ENCODE data around the gene STIP1. TPM values are rescaled to one million over a fixed set of nuclear protein-coding genes. Genes with fewer than 3 reads are reported as not detected.

The STIP1 gene
- total RNA-seq, 1 donor from 2014 or later = 108 TPM

DNA sequence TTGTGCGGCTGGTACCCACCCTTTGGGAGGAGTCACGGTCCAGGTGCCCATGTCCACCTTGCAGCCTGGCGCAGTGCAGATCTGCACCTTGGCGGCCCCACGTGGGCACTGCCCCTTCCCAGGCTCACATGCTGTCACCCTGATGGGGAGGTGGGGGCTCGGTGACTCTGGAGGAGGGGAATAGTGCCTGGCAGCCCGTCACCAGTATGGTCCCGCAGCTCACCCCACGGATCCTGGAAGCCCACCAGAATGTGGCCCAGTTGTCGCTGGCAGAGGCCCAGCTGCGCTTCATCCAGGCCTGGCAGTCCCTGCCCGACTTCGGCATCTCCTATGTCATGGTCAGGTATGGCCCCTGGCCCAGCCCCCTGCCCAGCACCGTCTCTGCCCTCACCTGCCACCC, 34.8 kb downstream of the STIP1 start:
- Mint-ChIP-seq H3K4me1 (ENCODE audit: low read depth) (peaks cover 15% of the 10 kb centered on the region), H3K27ac (ENCODE audit: unreplicated experiment) (no peak overlapping the region), H3K36me3 (ENCODE audit: low read depth) (no peaks in the 10 kb centered on the region), H3K9me3 (ENCODE audit: low read depth) (no peaks in the 10 kb centered on the region), H3K27me3 (ENCODE audit: low read depth) (no peaks in the 10 kb centered on the region), H3K4me3 (ENCODE audit: unreplicated experiment) (no peak overlapping the region)
- DNase-seq (ENCODE audit: low spot score) = no peak
- TF ChIP-seq, protein P1, sequence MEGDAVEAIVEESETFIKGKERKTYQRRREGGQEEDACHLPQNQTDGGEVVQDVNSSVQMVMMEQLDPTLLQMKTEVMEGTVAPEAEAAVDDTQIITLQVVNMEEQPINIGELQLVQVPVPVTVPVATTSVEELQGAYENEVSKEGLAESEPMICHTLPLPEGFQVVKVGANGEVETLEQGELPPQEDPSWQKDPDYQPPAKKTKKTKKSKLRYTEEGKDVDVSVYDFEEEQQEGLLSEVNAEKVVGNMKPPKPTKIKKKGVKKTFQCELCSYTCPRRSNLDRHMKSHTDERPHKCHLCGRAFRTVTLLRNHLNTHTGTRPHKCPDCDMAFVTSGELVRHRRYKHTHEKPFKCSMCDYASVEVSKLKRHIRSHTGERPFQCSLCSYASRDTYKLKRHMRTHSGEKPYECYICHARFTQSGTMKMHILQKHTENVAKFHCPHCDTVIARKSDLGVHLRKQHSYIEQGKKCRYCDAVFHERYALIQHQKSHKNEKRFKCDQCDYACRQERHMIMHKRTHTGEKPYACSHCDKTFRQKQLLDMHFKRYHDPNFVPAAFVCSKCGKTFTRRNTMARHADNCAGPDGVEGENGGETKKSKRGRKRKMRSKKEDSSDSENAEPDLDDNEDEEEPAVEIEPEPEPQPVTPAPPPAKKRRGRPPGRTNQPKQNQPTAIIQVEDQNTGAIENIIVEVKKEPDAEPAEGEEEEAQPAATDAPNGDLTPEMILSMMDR (IDR thresholded peaks at IDR 0.05) = no peak

DNA sequence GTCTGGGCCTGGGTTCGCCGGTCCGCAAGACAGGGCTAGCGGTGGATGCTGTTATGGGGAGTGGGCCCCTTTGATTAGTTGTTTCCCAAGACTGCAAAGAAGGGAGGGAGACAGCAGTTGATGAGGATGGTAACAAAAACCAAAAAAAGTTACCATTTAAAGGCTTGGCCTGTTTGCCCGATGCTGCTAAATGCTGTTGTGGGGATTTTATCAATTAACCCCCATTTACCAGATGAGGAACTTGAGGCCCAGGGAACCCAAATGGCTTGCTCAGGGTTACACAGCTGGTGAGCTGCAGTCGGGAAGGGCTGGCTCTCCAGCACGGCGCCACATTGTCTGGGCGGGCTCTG, 36.7 kb downstream of the STIP1 start:
- no peak for DNase-seq (ENCODE audit: low spot score)
- H3K9me3 Mint-ChIP-seq (ENCODE audit: low read depth) = no peaks in the 10 kb centered on the region
- no peak overlapping the region for H3K4me3 Mint-ChIP-seq (ENCODE audit: unreplicated experiment)
- H3K36me3 Mint-ChIP-seq (ENCODE audit: low read depth) = no peaks in the 10 kb centered on the region
- TF ChIP-seq, protein P1 (IDR thresholded peaks at IDR 0.05) = no peak
- H3K4me1 Mint-ChIP-seq (ENCODE audit: low read depth) = peaks cover 27% of the 10 kb centered on the region
- no peaks in the 10 kb centered on the region for H3K27me3 Mint-ChIP-seq (ENCODE audit: low read depth)
- no peak overlapping the region for H3K27ac Mint-ChIP-seq (ENCODE audit: unreplicated experiment)

DNA sequence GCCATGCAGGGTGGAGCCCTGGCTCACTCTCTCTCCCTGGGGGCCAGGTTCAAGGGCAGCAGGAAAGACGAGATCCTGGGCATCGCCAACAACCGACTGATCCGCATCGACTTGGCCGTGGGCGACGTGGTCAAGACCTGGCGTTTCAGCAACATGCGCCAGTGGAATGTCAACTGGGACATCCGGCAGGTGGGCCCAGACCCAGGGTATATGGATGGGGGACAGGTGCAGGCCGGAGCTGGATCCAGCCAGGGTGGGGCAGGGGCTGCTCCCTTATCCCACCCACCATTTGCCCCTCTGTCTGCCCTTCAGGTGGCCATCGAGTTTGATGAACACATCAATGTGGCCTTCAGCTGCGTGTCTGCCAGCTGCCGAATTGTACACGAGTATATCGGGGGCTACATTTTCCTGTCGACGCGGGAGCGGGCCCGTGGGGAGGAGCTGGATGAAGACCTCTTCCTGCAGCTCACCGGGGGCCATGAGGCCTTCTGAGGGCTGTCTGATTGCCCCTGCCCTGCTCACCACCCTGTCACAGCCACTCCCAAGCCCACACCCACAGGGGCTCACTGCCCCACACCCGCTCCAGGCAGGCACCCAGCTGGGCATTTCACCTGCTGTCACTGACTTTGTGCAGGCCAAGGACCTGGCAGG, 37.2 kb downstream of the STIP1 start:
- Mint-ChIP-seq H3K4me3 (ENCODE audit: unreplicated experiment) (no peak overlapping the region), H3K36me3 (ENCODE audit: low read depth) (no peaks in the 10 kb centered on the region), H3K9me3 (ENCODE audit: low read depth) (no peaks in the 10 kb centered on the region), H3K27ac (ENCODE audit: unreplicated experiment) (no peak overlapping the region), H3K27me3 (ENCODE audit: low read depth) (no peaks in the 10 kb centered on the region), H3K4me1 (ENCODE audit: low read depth) (peaks cover 32% of the 10 kb centered on the region)
- TF ChIP-seq, protein P1 (IDR thresholded peaks at IDR 0.05) = no peak
- DNase-seq (ENCODE audit: low spot score) = peak; percentile 91

DNA sequence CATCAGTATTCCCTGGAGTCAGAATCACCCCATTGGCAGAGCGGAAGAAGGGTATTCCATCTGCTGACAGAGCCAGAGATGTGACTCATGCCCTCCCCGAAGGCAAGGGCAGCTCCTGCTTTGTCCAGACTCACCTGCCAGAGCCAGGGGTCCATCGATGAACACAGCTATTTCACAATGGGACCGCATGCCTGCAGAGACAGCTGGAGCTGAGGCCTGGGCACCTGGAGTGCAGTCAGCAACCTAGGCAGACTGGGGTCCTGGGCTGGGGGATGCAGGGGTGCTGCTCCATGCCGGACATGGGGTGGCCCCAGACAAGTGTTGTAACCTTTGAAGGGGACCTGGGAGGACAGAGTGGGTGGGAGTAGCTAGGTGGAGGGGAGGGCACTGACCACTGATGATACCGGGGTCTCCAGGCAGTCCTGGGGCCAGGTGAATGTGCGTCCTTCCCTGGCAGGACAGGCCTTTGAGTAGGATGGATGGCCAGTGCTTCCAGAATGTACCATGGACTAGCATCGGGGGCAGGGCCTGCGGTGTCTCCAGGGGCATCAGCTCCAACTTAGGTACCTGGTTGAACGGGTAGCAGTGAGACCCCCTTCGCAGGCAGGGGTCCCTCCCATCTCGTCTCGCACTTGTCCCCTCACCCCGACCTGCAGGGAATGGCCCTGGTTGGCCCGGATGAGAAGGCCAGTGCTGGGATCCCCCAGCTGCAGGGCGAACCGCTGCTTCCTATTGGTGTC, 38.4 kb downstream of the STIP1 start:
- DNase-seq (ENCODE audit: low spot score) = peak; percentile 94
- peaks cover 33% of the 10 kb centered on the region for H3K4me1 Mint-ChIP-seq (ENCODE audit: low read depth)
- TF ChIP-seq, protein P1 (IDR thresholded peaks at IDR 0.05) = no peak

DNA sequence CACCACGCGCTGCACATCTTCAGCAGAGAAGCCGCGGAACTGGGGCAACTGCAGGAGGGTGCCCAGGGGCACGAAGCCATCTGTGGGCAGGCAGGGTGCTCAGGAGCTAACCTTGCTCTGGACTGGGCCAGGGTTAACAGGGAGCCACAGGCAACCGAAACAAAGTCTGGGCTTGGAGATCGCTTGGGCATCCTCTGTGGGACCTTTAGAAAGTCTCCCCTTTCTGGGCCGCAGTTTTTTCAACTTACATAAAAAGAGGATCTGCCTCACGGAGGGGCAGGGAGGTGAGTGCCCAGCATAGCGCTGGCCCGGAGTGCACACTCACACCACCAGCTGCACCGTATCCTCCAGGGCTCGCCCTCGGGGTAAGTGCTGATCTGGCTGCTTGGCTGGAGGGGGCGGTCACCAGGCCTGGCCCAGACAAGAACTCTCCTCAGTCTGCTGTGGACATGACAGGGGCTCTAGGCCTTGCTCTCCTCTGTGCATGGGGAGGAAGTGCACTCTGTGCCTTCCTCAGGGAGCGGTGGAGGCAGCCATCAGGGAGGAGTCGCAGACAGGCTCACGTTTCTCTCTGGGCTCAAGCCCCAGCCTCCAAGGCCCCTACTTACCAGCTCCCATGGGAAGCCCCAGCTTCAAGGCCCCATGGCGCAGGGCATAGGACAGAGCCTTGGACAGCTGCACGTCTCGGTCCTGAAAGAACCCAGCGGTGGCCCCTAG, 39.1 kb downstream of the STIP1 start:
- Mint-ChIP-seq H3K9me3 (ENCODE audit: low read depth) (no peaks in the 10 kb centered on the region), H3K4me3 (ENCODE audit: unreplicated experiment) (peak overlapping the region; percentile 81), H3K36me3 (ENCODE audit: low read depth) (no peaks in the 10 kb centered on the region), H3K4me1 (ENCODE audit: low read depth) (peaks cover 39% of the 10 kb centered on the region), H3K27me3 (ENCODE audit: low read depth) (no peaks in the 10 kb centered on the region), H3K27ac (ENCODE audit: unreplicated experiment) (peak overlapping the region; percentile 63)
- DNase-seq (ENCODE audit: low spot score) = no peak
- TF ChIP-seq, protein P1 (IDR thresholded peaks at IDR 0.05) = no peak

More for the DNA sequence above, 38.4 kb downstream of the STIP1 start:
- no peak overlapping the region for H3K27ac Mint-ChIP-seq (ENCODE audit: unreplicated experiment)
- no peaks in the 10 kb centered on the region for H3K27me3 Mint-ChIP-seq (ENCODE audit: low read depth)
- H3K36me3 Mint-ChIP-seq (ENCODE audit: low read depth) = no peaks in the 10 kb centered on the region
- peak overlapping the region; percentile 81 for H3K4me3 Mint-ChIP-seq (ENCODE audit: unreplicated experiment)
- no peaks in the 10 kb centered on the region for H3K9me3 Mint-ChIP-seq (ENCODE audit: low read depth)
